ENCODE results near the gene CFAP161. TPM values are rescaled to one million over a fixed set of nuclear protein-coding genes. Genes with fewer than 3 reads are reported as not detected.

Gene CFAP161
- total and polyA plus RNA-seq, 2 donors from 2014 or later, result 0.50 TPM; not detected in 1

- DNase-seq (no peak), FAIRE-seq (no peak)
- no peak overlapping the region for H3K4me3 ChIP-seq (ENCODE audit: low read length in 3 of 3)
- H3K9me3 ChIP-seq (ENCODE audit: control insufficient read depth in 2 of 3, insufficient read depth in 1 of 3, low read length in 3 of 3), result no peaks in the 10 kb centered on the region
- intact Hi-C loops (cut with DNase I), result no loop called here
- no peaks in the 10 kb centered on the region for H3K27me3 ChIP-seq (ENCODE audit: control insufficient read depth, insufficient read depth, low read length)
- H3K4me1 ChIP-seq (ENCODE audit: control insufficient read depth in 2 of 3, insufficient read depth in 2 of 3, low read depth in 1 of 3, low read length in 3 of 3), result peaks cover 0 to 3% (median 0%) of the 10 kb centered on the region in 3 donors
- no peak for TF ChIP-seq CTCF (IDR thresholded peaks at IDR 0.05; ENCODE audit: borderline replicate concordance, extremely low read depth, insufficient read depth)
- H3K27ac ChIP-seq (ENCODE audit: low read depth in 2 of 2, low read length in 2 of 2), result no peak overlapping the region
- H3K9ac ChIP-seq (ENCODE audit: low read length in 3 of 3), result no peak overlapping the region
- H3K36me3 ChIP-seq (ENCODE audit: control insufficient read depth in 2 of 3, insufficient read depth in 3 of 3, low read length in 3 of 3), result no peaks in the 10 kb centered on the region
Measured at GRCh38 chr15:81085898-81086297, 48.2 kb upstream of the CFAP161 start.

GRCh38 chr15:81087066-81087465, 47.0 kb upstream of the CFAP161 start:
- Histone ChIP-seq H3K9me3 (ENCODE audit: control insufficient read depth in 2 of 3, insufficient read depth in 1 of 3, low read length in 3 of 3) (no peaks in the 10 kb centered on the region), H3K27ac (ENCODE audit: low read depth in 2 of 2, low read length in 2 of 2) (no peak overlapping the region), H3K9ac (ENCODE audit: low read length in 3 of 3) (no peak overlapping the region), H3K36me3 (ENCODE audit: control insufficient read depth in 2 of 3, insufficient read depth in 3 of 3, low read length in 3 of 3) (no peaks in the 10 kb centered on the region), H3K4me3 (ENCODE audit: low read length in 3 of 3) (no peak overlapping the region), H3K27me3 (ENCODE audit: control insufficient read depth, insufficient read depth, low read length) (no peaks in the 10 kb centered on the region), H3K4me1 (ENCODE audit: control insufficient read depth in 2 of 3, insufficient read depth in 2 of 3, low read depth in 1 of 3, low read length in 3 of 3) (peaks cover 0 to 3% (median 2%) of the 10 kb centered on the region in 3 donors)
- no peak for FAIRE-seq
- DNase-seq, result no peak
- intact Hi-C loops (cut with DNase I), result no loop called here
- TF ChIP-seq CTCF (IDR thresholded peaks at IDR 0.05; ENCODE audit: borderline replicate concordance, extremely low read depth, insufficient read depth), result no peak

DNA sequence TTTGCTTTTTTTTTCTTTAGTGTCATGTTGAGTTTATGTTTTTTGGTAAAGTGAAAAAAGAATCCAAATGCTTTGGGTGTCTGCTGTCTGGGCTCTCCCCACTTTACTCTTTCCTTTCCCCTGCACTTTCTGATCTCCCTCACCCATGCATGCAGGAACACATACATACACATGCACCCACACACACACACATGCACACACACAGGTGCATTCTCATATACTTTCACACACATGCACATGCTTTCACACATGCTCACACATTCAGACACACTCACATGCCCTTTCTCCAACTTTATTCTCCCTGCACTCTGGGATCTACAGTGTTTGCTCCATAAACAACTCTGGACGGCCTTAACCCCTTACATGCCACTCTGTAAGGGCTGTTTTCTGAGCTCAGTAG, 46.4 kb upstream of the CFAP161 start:
- H3K4me1 ChIP-seq (ENCODE audit: control insufficient read depth in 2 of 3, insufficient read depth in 2 of 3, low read depth in 1 of 3, low read length in 3 of 3), result peaks cover 0 to 3% (median 2%) of the 10 kb centered on the region in 3 donors
- H3K9me3 ChIP-seq (ENCODE audit: control insufficient read depth in 2 of 3, insufficient read depth in 1 of 3, low read length in 3 of 3), result no peaks in the 10 kb centered on the region
- no peak for FAIRE-seq
- H3K9ac ChIP-seq (ENCODE audit: low read length in 3 of 3), result no peak overlapping the region
- no peak overlapping the region for H3K27ac ChIP-seq (ENCODE audit: low read depth in 2 of 2, low read length in 2 of 2)
- no peak overlapping the region for H3K4me3 ChIP-seq (ENCODE audit: low read length in 3 of 3)
- TF ChIP-seq CTCF (IDR thresholded peaks at IDR 0.05; ENCODE audit: borderline replicate concordance, extremely low read depth, insufficient read depth), result no peak
- H3K27me3 ChIP-seq (ENCODE audit: control insufficient read depth, insufficient read depth, low read length), result no peaks in the 10 kb centered on the region
- H3K36me3 ChIP-seq (ENCODE audit: control insufficient read depth in 2 of 3, insufficient read depth in 3 of 3, low read length in 3 of 3), result no peaks in the 10 kb centered on the region
- no peak for DNase-seq
- intact Hi-C loops (cut with DNase I), result no loop called here

DNA sequence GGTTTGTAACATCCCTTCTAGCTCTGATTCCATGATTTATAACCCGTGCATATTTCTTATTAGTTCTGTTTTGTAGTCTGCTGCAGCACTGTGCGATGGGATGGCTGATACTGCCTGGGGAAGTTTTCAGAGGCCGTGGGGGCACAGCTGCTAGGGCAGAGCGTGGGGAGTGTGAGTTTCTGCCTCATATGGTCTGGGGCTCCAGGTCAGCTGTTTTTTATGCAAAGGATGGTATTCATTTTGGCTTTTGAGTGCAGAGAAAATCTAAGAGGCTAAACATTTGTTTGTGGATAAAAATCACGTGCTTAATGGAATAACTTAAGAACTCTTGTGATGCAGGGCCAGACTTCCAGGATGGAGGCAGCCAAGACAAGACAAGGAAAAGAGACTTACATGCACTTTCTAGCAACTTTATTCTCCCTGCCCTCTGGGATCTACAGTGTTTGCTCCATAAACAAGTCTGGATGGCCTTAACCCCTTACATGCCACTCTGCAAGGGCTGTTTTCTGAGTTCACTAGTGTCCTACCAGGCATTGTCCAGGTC, 45.5 kb upstream of the CFAP161 start:
- no peaks in the 10 kb centered on the region for H3K36me3 ChIP-seq (ENCODE audit: control insufficient read depth in 2 of 3, insufficient read depth in 3 of 3, low read length in 3 of 3)
- intact Hi-C loops (cut with DNase I), result no loop called here
- FAIRE-seq (no peak), DNase-seq (peak in 1 of 5 donors; percentile 30)
- no peaks in the 10 kb centered on the region for H3K9me3 ChIP-seq (ENCODE audit: control insufficient read depth in 2 of 3, insufficient read depth in 1 of 3, low read length in 3 of 3)
- no peak overlapping the region for H3K4me3 ChIP-seq (ENCODE audit: low read length in 3 of 3)
- H3K27me3 ChIP-seq (ENCODE audit: control insufficient read depth, insufficient read depth, low read length), result no peaks in the 10 kb centered on the region
- no peak for TF ChIP-seq CTCF (IDR thresholded peaks at IDR 0.05; ENCODE audit: borderline replicate concordance, extremely low read depth, insufficient read depth)
- no peak overlapping the region for H3K27ac ChIP-seq (ENCODE audit: low read depth in 2 of 2, low read length in 2 of 2)
- no peak overlapping the region for H3K9ac ChIP-seq (ENCODE audit: low read length in 3 of 3)
- H3K4me1 ChIP-seq (ENCODE audit: control insufficient read depth in 2 of 3, insufficient read depth in 2 of 3, low read depth in 1 of 3, low read length in 3 of 3), result peaks cover 0 to 3% (median 2%) of the 10 kb centered on the region in 3 donors
